Esophagus muscularis mucosa (tissue), 4 donors: ENCODE data around the gene C5orf15. TPM values are rescaled to one million over a fixed set of nuclear protein-coding genes. Genes with fewer than 3 reads are reported as not detected.

Experiments
- DNase-seq: peaks from one replicate; pipeline ENCODE4 v3.0.0-alpha.2; 2017; ENCODE audit errors: extremely low spot score
- H3K27ac ChIP-seq, 4 donors: fragments of 200-600 bp; sonication (generic); replicated peaks in 1 of 4; 1 replicate in 3 of 4; 2 replicates in 1 of 4; pipeline ENCODE4 v1.5.1; 2016 to 2019; ENCODE audit warnings: mild to moderate bottlenecking in 1 of 4
- H3K27me3 ChIP-seq, 4 donors: fragments of 200-600 bp; sonication (generic); one replicate each; pipeline versions ENCODE4 v1.5.1 to v1.6.0; 2016 to 2019
- H3K36me3 ChIP-seq, 4 donors: fragments of 200-600 bp; sonication (generic); one replicate each; pipeline ENCODE4 v1.5.1; 2016 to 2019
- H3K4me1 ChIP-seq, 4 donors: fragments of 200-600 bp; sonication (generic); one replicate each; pipeline ENCODE4 v1.5.1; 2016 to 2019
- H3K4me3 ChIP-seq, 4 donors: fragments of 200-600 bp; sonication (generic); 1 replicate in 2 of 4; 2 replicates in 2 of 4; pipeline ENCODE4 v1.5.1; 2016 to 2019; ENCODE audit warnings: mild to moderate bottlenecking in 4 of 4, moderate library complexity in 1 of 4
- H3K9me3 ChIP-seq, 4 donors: fragments of 200-600 bp; sonication (generic); 1 replicate in 3 of 4; 2 replicates in 1 of 4; pipeline ENCODE4 v1.5.1; 2016 to 2019
- CTCF ChIP-seq, 3 experiments: fragments of 200-600 bp in 2 of 3; fragments of 450-650 bp in 1 of 3; sonication (generic) in 2 of 3; IDR thresholded peaks; one replicate each; pipeline ENCODE4 v1.5.1; 2017 to 2019; ENCODE audit warnings: antibody characterized with exemption in 3 of 3, mild to moderate bottlenecking in 2 of 3, moderate library complexity in 1 of 3
- EP300 ChIP-seq: sonication (generic); formaldehyde crosslinking; IDR thresholded peaks from one replicate; pipeline ENCODE4 v1.6.1; 2017; ENCODE audit warnings: antibody characterized with exemption
- POLR2A ChIP-seq: fragments of 450-650 bp; IDR thresholded peaks from one replicate; pipeline ENCODE4 v1.6.1; 2017; ENCODE audit warnings: antibody characterized with exemption, moderate library complexity, mild to moderate bottlenecking, low read depth
- POLR2AphosphoS5 ChIP-seq, 2 donors: sonication (generic); formaldehyde crosslinking; IDR thresholded peaks; one replicate each; pipeline ENCODE4 v1.6.1; 2017; ENCODE audit warnings: antibody characterized with exemption in 2 of 2
- WGBS: methylation state at CpG from one replicate; pipeline ENCODE4 v1.1.5; 2018; 5-methylcytosine and 5-hydroxymethylcytosine counted together
- intact Hi-C: fragments of 100-400 bp; cut with DNase I; formaldehyde crosslinking; loops from one replicate; pipeline ENCODE4 v1.15.1; 2023
- total RNA-seq, 4 donors: library from RNA; depleted of rRNA; stranded (reverse); fragments of >200 nt; gene quantifications; one replicate each; pipeline versions ENCODE4 v1.1.0 to v1.2.1, GENCODE V29; 2016

C5orf15 gene
- total RNA-seq, 4 donors from 2014 or later, result 20.3 to 26.1 (median 22.2) TPM

GRCh38 chr5:133998042-133998441, 29.6 kb upstream of the C5orf15 start:
- intact Hi-C loops, result no loop called here
- 88% methylated on average over 6 of the region's 6 CpGs for WGBS
- TF ChIP-seq POLR2A (no peak), POLR2AphosphoS5 (IDR thresholded peaks at IDR 0.05) (no peak), EP300 (no peak), CTCF (IDR thresholded peaks at IDR 0.05) (no peak)

GRCh38 chr5:133996683-133997252, 28.3 kb upstream of the C5orf15 start:
- peaks cover 0 to 17% (median 7%) of the 10 kb centered on the region in 4 donors for H3K36me3 ChIP-seq
- no peak overlapping the region for H3K4me3 ChIP-seq
- H3K4me1 ChIP-seq, result peaks cover 88 to 100% (median 100%) of the 10 kb centered on the region in 4 donors
- TF ChIP-seq POLR2A (no peak), CTCF (IDR thresholded peaks at IDR 0.05) (peak in 1 of 3 experiments; percentile 33)
- WGBS, result 74% methylated on average over 3 of the region's 3 CpGs
- peak overlapping the region in 2 of 4 donors; percentile 65 to 69 for H3K27ac ChIP-seq
- H3K9me3 ChIP-seq, result no peaks in the 10 kb centered on the region
- intact Hi-C loops, result no loop called here
- no peaks in the 10 kb centered on the region for H3K27me3 ChIP-seq
- no peak for DNase-seq

More at GRCh38 chr5:133998042-133998441, 29.6 kb upstream of the C5orf15 start:
- no peaks in the 10 kb centered on the region for H3K27me3 ChIP-seq
- no peak for DNase-seq
- H3K27ac ChIP-seq, result no peak overlapping the region
- H3K36me3 ChIP-seq, result peaks cover 0 to 20% (median 7%) of the 10 kb centered on the region in 4 donors
- H3K4me1 ChIP-seq, result peaks cover 88 to 100% (median 100%) of the 10 kb centered on the region in 4 donors
- H3K9me3 ChIP-seq, result no peaks in the 10 kb centered on the region
- H3K4me3 ChIP-seq, result no peak overlapping the region

GRCh38 chr5:133995883-133996563, 27.6 kb upstream of the C5orf15 start:
- H3K4me1 ChIP-seq, result peaks cover 81 to 100% (median 97%) of the 10 kb centered on the region in 4 donors

GRCh38 chr5:133995341-133995740, 26.9 kb upstream of the C5orf15 start:
- H3K4me1 ChIP-seq, result peaks cover 74 to 95% (median 90%) of the 10 kb centered on the region in 4 donors
- H3K27me3 ChIP-seq, result no peaks in the 10 kb centered on the region
- H3K27ac ChIP-seq, result peak overlapping the region; percentile 31 to 69 (median 51)
- WGBS, result 56% methylated on average over 8 of the region's 8 CpGs
- intact Hi-C loops, result no loop called here
- peak overlapping the region in 3 of 4 donors; percentile 1 to 12 (median 6) for H3K4me3 ChIP-seq
- H3K36me3 ChIP-seq, result peaks cover 8 to 20% (median 12%) of the 10 kb centered on the region in 4 donors
- TF ChIP-seq POLR2A, result no peak
- no peak for TF ChIP-seq POLR2AphosphoS5 (IDR thresholded peaks at IDR 0.05)
- no peak for TF ChIP-seq CTCF (IDR thresholded peaks at IDR 0.05)
- TF ChIP-seq EP300, result no peak
- no peak for DNase-seq
- no peaks in the 10 kb centered on the region for H3K9me3 ChIP-seq

More at GRCh38 chr5:133995883-133996563, 27.6 kb upstream of the C5orf15 start:
- 48% methylated on average over 5 of the region's 7 CpGs for WGBS
- intact Hi-C loops, result no loop called here
- Histone ChIP-seq H3K27ac (peak overlapping the region; percentile 18 to 69 (median 48)), H3K36me3 (peaks cover 2 to 20% (median 9%) of the 10 kb centered on the region in 4 donors), H3K4me3 (peak overlapping the region in 3 of 4 donors; percentile 0 to 6 (median 1)), H3K27me3 (no peaks in the 10 kb centered on the region), H3K9me3 (no peaks in the 10 kb centered on the region)
- TF ChIP-seq POLR2A, result no peak
- no peak for TF ChIP-seq POLR2AphosphoS5 (IDR thresholded peaks at IDR 0.05)
- no peak for TF ChIP-seq CTCF (IDR thresholded peaks at IDR 0.05)
- no peak for TF ChIP-seq EP300
- no peak for DNase-seq
